ENCODE results near the gene RAB25. TPM values are rescaled to one million over a fixed set of nuclear protein-coding genes. Genes with fewer than 3 reads are reported as not detected.

Gene RAB25
- total and polyA plus RNA-seq, 2 of the 13 experiments (the other 11 are each of a cell fraction or from before 2014, with no cell fraction given), result 0.20 to 0.22 TPM

GRCh38 chr1:156082309-156083091 lies 21.5 kb downstream of the RAB25 start, which contains the start of gene MEX3A (continued):
- TF ChIP-seq ATF7 (IDR thresholded peaks at IDR 0.05), result no peak
- 0 out of 2 replicates have a peak, but pooled peaks have one; percentile 7 for TF ChIP-seq ATF7 (CRISPR knock-in tag; IDR thresholded peaks at IDR 0.05)
- no peak for TF ChIP-seq ZNF34 (CRISPR knock-in tag; IDR thresholded peaks at IDR 0.05; ENCODE audit: borderline replicate concordance)
- peak; percentile 80 for TF ChIP-seq GABPB1 (CRISPR knock-in tag; IDR thresholded peaks at IDR 0.05)
- no peak for TF ChIP-seq ZSCAN5A (CRISPR knock-in tag; IDR thresholded peaks at IDR 0.05; ENCODE audit: borderline replicate concordance)
- no peak for TF ChIP-seq FOXP4 (CRISPR knock-in tag; IDR thresholded peaks at IDR 0.05)
- TF ChIP-seq ZBTB2 (CRISPR knock-in tag; IDR thresholded peaks at IDR 0.05; ENCODE audit: low read depth), result no peak
- no peak for TF ChIP-seq ZNF556 (CRISPR knock-in tag; IDR thresholded peaks at IDR 0.05; ENCODE audit: borderline replicate concordance)
- 0 out of 2 replicates have a peak, but pooled peaks have one; percentile 19 for TF ChIP-seq ZSCAN29 (CRISPR knock-in tag; conservative IDR thresholded peaks at IDR 0.05)
- TF ChIP-seq REXO4 (CRISPR knock-in tag; IDR thresholded peaks at IDR 0.05; ENCODE audit: borderline replicate concordance), result no peak
- TF ChIP-seq ZBTB40 (IDR thresholded peaks at IDR 0.05), result no peak
- TF ChIP-seq ZBTB40 (CRISPR knock-in tag; IDR thresholded peaks at IDR 0.05), result peak; percentile 66
- no peak for TF ChIP-seq NPAS2 (CRISPR knock-in tag; IDR thresholded peaks at IDR 0.05; ENCODE audit: borderline replicate concordance)
- TF ChIP-seq ATAD3A (CRISPR knock-in tag; IDR thresholded peaks at IDR 0.05), result no peak
- TF ChIP-seq SIN3B (IDR thresholded peaks at IDR 0.05; ENCODE audit: low read length), result no peak
